Panc1 (cell line): Measurements from ENCODE around the gene ERG. TPM values are rescaled to one million over a fixed set of nuclear protein-coding genes. Genes with fewer than 3 reads are reported as not detected.
A peak's percentile ranks its signal among the peaks of the same experiment; 100 is the strongest.

Experiments used
- ATAC-seq: fragments of 200-7000 bp; cut with Tn5 transposase; 2 replicates; pipeline ENCODE4 v1.9.1; 2020; ENCODE audit warnings: mild to moderate bottlenecking, moderate library complexity
- BruUV-seq: library from RNA; stranded (reverse); fragments of 400-500 nt; replicated peaks from 2 replicates; lab custom pipeline; 2021; lab: Mats Ljungman, UMichigan
- CTCF ChIA-PET: fragments of 300-600 bp; sonication (Branson Sonifier 250); formaldehyde crosslinking; loops from one replicate; lab custom pipeline; 2022; ENCODE audit warnings: antibody characterized with exemption; lab: Charles Lee
- POLR2A ChIA-PET: fragments of 300-600 bp; sonication (Branson Sonifier 250); formaldehyde crosslinking; loops from one replicate; lab custom pipeline; 2022; ENCODE audit warnings: antibody characterized with exemption; lab: Charles Lee
- DNase-seq: peaks from one replicate; pipeline ENCODE4 v3.0.0-alpha.2; 2010; ENCODE audit warnings: low read depth, low spot score
- H3K27ac ChIP-seq: 2 replicates; pipeline ENCODE4 v1.5.1; 2011; ENCODE audit warnings: mild to moderate bottlenecking, low read length, inconsistent platforms
- H3K27me3 ChIP-seq: fragments of 200-500 bp; sonication (Bioruptor generic); 2 replicates; pipeline ENCODE4 v1.6.0; 2014; ENCODE audit warnings: low read length, inconsistent platforms; ENCODE audit not compliant: control insufficient read depth, insufficient read depth
- H3K36me3 ChIP-seq: fragments of 200-500 bp; sonication (Bioruptor generic); 2 replicates; pipeline ENCODE4 v1.5.1; 2014; ENCODE audit warnings: inconsistent platforms, mild to moderate bottlenecking, low read length, moderate library complexity; ENCODE audit not compliant: control insufficient read depth, insufficient read depth
- H3K4me1 ChIP-seq: 2 replicates; pipeline ENCODE4 v1.5.1; 2011; ENCODE audit warnings: inconsistent platforms, mild to moderate bottlenecking, low read length, moderate library complexity; ENCODE audit not compliant: control insufficient read depth, insufficient read depth
- H3K4me3 ChIP-seq, 2 experiments: 2 replicates each; pipeline ENCODE4 v1.5.1; 2011 to 2012; ENCODE audit warnings: low read depth in 2 of 2, low read length in 2 of 2, mild to moderate bottlenecking in 2 of 2, inconsistent platforms in 1 of 2, moderate library complexity in 1 of 2
- H3K9me3 ChIP-seq: fragments of 200-500 bp; sonication (Bioruptor generic); 2 replicates; pipeline ENCODE4 v1.5.1; 2014; ENCODE audit warnings: low read depth, mild to moderate bottlenecking, inconsistent platforms, low read length, moderate library complexity; ENCODE audit not compliant: control insufficient read depth, insufficient read depth
- CTCF ChIP-seq: fragments of 450-650 bp; IDR thresholded peaks from 2 replicates; pipeline ENCODE4 v1.5.1; 2017; ENCODE audit warnings: mild to moderate bottlenecking
- POLR2AphosphoS5 ChIP-seq: IDR thresholded peaks from 2 replicates; pipeline ENCODE4 v1.6.1; 2012; ENCODE audit warnings: mild to moderate bottlenecking, low read depth, low read length, moderate library complexity
- REST ChIP-seq, 2 experiments: IDR thresholded peaks; 2 replicates each; pipeline ENCODE4 v1.6.1; 2011 to 2012; ENCODE audit warnings: low read depth in 2 of 2, control low read depth in 1 of 2, low read length in 1 of 2, mild to moderate bottlenecking in 1 of 2, moderate library complexity in 1 of 2; ENCODE audit not compliant: insufficient read depth in 1 of 2
- SIN3A ChIP-seq: IDR thresholded peaks from 2 replicates; pipeline ENCODE4 v1.6.1; 2012; ENCODE audit warnings: low read depth, mild to moderate bottlenecking, low read length, moderate library complexity, borderline replicate concordance; ENCODE audit not compliant: insufficient read depth
- TCF7L2 ChIP-seq: IDR thresholded peaks from 2 replicates; pipeline ENCODE4 v1.6.1; 2011; ENCODE audit warnings: mild to moderate bottlenecking, low read depth, low read length, inconsistent platforms
- in situ Hi-C: cut with HindIII; loops from 2 replicates; pipeline ENCODE4 v1.10.0; 2016; ENCODE audit warnings: low sequenced_read_pairs, low pct_unique_long_range_greater_than_20kb
- intact Hi-C: fragments of 100-400 bp; cut with micrococcal nuclease; formaldehyde crosslinking; loops from one replicate; pipeline ENCODE4 v1.10.0; 2022; ENCODE audit not compliant: unreplicated experiment
- total RNA-seq: library from RNA; stranded (reverse); gene quantifications from one replicate; pipeline ENCODE4 v1.2.1, GENCODE V29; 2021; ENCODE audit not compliant: unreplicated experiment

The ERG gene
- total RNA-seq, 1 experiment from 2014 or later = 0.49 TPM

- Histone ChIP-seq H3K27me3 (no peaks in the 10 kb centered on the region), H3K4me3 (no peak overlapping the region), H3K9me3 (no peaks in the 10 kb centered on the region), H3K36me3 (no peaks in the 10 kb centered on the region), H3K4me1 (0 out of 2 replicates have a peak, but pooled peaks cover 4% of the 10 kb centered on the region), H3K27ac (peak overlapping the region; percentile 51)
- ChIA-PET CTCF (no interaction called here), POLR2A (no interaction called here)
- no peak for ATAC-seq
- intact Hi-C loops (no loop called here), in situ Hi-C loops (no loop called here)
- no peak for DNase-seq
- no peak for TF ChIP-seq POLR2AphosphoS5
- no peak for TF ChIP-seq CTCF
- no peak for TF ChIP-seq SIN3A
- TF ChIP-seq REST (IDR thresholded peaks at IDR 0.05; ENCODE audit: insufficient read depth in 1 of 2, low read depth in 2 of 2, low read length in 1 of 2) = no peak
- no peak for TF ChIP-seq TCF7L2
- no TSS peak for BruUV-seq
These were observed 9.0 kb downstream of the ERG start for GRCh38 chr21:38489271-38489652.

- DNase-seq (no peak), ATAC-seq (no peak; the same call in 1 of the 2 replicates)
- in situ Hi-C loops = no loop called here
- intact Hi-C loops = no loop called here
- Histone ChIP-seq H3K4me3 (no peak overlapping the region), H3K36me3 (no peaks in the 10 kb centered on the region), H3K9me3 (no peaks in the 10 kb centered on the region), H3K27ac (peak overlapping the region; percentile 51), H3K27me3 (no peaks in the 10 kb centered on the region), H3K4me1 (0 out of 2 replicates have a peak, but pooled peaks cover 4% of the 10 kb centered on the region)
- POLR2A ChIA-PET = no interaction called here
- no peak for TF ChIP-seq REST (IDR thresholded peaks at IDR 0.05; ENCODE audit: insufficient read depth in 1 of 2, low read depth in 2 of 2, low read length in 1 of 2)
- TF ChIP-seq CTCF = no peak
- no peak for TF ChIP-seq TCF7L2
- no peak for TF ChIP-seq SIN3A
- TF ChIP-seq POLR2AphosphoS5 = no peak
- no TSS peak for BruUV-seq
- CTCF ChIA-PET = interaction anchor here (0.6 kb wide), 1 partner anchor 16 kb away, joined by 3 read pairs; no protein-coding TSS in a partner anchor
These were observed 9.5 kb downstream of the ERG start for GRCh38 chr21:38488640-38489270.
